CD8-positive, alpha-beta memory T cell (primary cell): Measurements from ENCODE around the gene ACTRT3. TPM values are rescaled to one million over a fixed set of nuclear protein-coding genes. Genes with fewer than 3 reads are reported as not detected.

Experiments
- CTCF ChIA-PET: fragments of 350-600 bp; sonication (Branson Sonifier 250); formaldehyde crosslinking; loops from one replicate; lab custom pipeline; 2021; ENCODE audit warnings: antibody characterized with exemption; lab: Charles Lee
- POLR2A ChIA-PET: fragments of 350-600 bp; sonication (Branson Sonifier 250); formaldehyde crosslinking; loops from one replicate; lab custom pipeline; 2021; ENCODE audit warnings: antibody characterized with exemption; lab: Charles Lee
- DNase-seq, 5 donors: peaks; one replicate each; pipeline versions ENCODE4 v3.0.0 to v3.0.0-alpha.2; 2020 to 2022; ENCODE audit warnings: mixed read lengths in 1 of 5
- H3K27ac ChIP-seq: one replicate; pipeline ENCODE4 v1.7.0; 2013; ENCODE audit warnings: low read depth, mild to moderate bottlenecking, low read length, moderate library complexity
- H3K27me3 ChIP-seq: 2 replicates; pipeline ENCODE4 v1.7.0; 2013; ENCODE audit warnings: low read length, mild to moderate bottlenecking; ENCODE audit not compliant: insufficient read depth, poor library complexity, severe bottlenecking
- H3K36me3 ChIP-seq: 2 replicates; pipeline ENCODE4 v1.7.0; 2013; ENCODE audit warnings: mild to moderate bottlenecking, low read length, moderate library complexity; ENCODE audit not compliant: insufficient read depth
- H3K4me1 ChIP-seq: 2 replicates; pipeline ENCODE4 v1.7.0; 2013; ENCODE audit warnings: mild to moderate bottlenecking, low read length, moderate library complexity; ENCODE audit not compliant: insufficient read depth
- H3K4me3 ChIP-seq: 2 replicates; pipeline ENCODE4 v1.7.0; 2013; ENCODE audit warnings: mild to moderate bottlenecking, low read length
- H3K9me3 ChIP-seq: 2 replicates; pipeline ENCODE4 v1.7.0; 2013; ENCODE audit warnings: mild to moderate bottlenecking, low read length
- H3K27ac Mint-ChIP-seq, 8 donors: one replicate each; pipeline ENCODE4 v1.8.0; 2020 to 2021; ENCODE audit warnings: mixed read lengths in 8 of 8, mild to moderate bottlenecking in 6 of 8, inconsistent platforms in 3 of 8, moderate library complexity in 3 of 8
- H3K27me3 Mint-ChIP-seq, 2 donors: one replicate each; pipeline ENCODE4 v1.8.0; 2020 to 2021; ENCODE audit warnings: mixed read lengths in 2 of 2, mild to moderate bottlenecking in 1 of 2, moderate library complexity in 1 of 2
- H3K36me3 Mint-ChIP-seq, 3 donors: one replicate each; pipeline ENCODE4 v1.8.0; 2020 to 2021; ENCODE audit warnings: mixed read lengths in 3 of 3, inconsistent platforms in 1 of 3, mild to moderate bottlenecking in 1 of 3
- H3K4me1 Mint-ChIP-seq, 3 donors: one replicate each; pipeline ENCODE4 v1.8.0; 2020 to 2021; ENCODE audit warnings: mixed read lengths in 3 of 3, inconsistent platforms in 1 of 3, mild to moderate bottlenecking in 1 of 3
- H3K4me3 Mint-ChIP-seq, 7 donors: one replicate each; pipeline ENCODE4 v1.8.0; 2020 to 2021; ENCODE audit warnings: mixed read lengths in 7 of 7, mild to moderate bottlenecking in 6 of 7, moderate library complexity in 4 of 7, inconsistent platforms in 2 of 7
- H3K9me3 Mint-ChIP-seq, 5 donors: one replicate each; pipeline ENCODE4 v1.8.0; 2020 to 2022; ENCODE audit warnings: mixed read lengths in 5 of 5, mild to moderate bottlenecking in 3 of 5, moderate library complexity in 2 of 5, inconsistent platforms in 1 of 5
- polyA plus RNA-seq: library from polyadenylated mRNA; unstranded; fragments of 300-500 nt; fragmentation: Illumina TruSeq; gene quantifications from one replicate; pipeline ENCODE4 v1.2.3, GENCODE V29; 2021
- total RNA-seq, 2 experiments: library from RNA; stranded (reverse); gene quantifications; one replicate each; pipeline ENCODE4 v1.2.3, GENCODE V29; 2021

The ACTRT3 gene
- 1 to 10 TPM; 2.5 to 2.6 TPM for total RNA-seq
- 0.20 TPM for polyA plus RNA-seq

DNA sequence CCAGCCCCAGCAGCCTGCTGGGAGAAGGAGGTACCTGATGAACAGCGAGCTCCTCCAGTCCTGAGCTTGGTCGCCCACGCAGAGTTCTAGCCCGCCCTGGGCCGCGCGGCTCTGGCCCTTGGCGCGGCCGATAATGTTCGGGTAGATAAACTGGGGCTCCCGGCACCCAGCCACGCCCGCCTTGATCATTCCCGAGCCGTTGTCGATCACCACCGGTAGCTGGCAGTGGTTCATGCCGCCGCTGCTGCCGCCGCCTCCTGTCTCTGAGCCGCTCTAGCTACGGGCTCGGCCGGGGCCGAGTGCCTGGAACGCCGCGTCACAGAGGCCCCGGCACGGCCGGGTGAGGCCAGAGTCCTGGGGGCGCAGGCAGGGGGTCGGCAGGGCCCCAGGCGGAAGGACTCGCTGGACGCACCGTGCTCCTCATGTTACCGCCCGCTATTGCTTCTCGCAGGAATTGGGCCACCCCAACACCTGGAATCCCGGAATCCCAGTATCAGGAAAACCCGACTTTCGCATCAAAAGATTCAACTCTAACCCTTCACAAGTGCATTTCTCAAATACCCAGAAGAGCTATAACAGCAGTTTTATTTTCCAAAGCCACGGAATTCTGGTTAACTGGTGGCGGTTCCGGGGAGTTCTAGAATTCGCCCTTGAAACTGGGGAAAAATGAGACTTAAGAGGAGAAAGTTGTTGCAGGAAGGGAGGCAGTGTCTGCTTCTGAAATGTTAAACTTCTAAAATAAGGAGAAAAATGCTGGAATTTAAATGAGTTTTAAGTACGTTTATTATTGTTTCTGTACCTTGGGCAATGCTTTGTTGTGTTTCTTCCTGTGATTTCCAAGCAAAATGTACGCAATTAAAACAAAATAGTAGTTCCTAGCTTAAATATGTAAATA lies at the start of gene ACTRT3:
Gene ACTRT3, minus strand, starts transcription at position 275 of the 895 bp plus-strand sequence. Its CDS starts 41 bp downstream, at position 234.
- Mint-ChIP-seq H3K36me3 (peaks cover 0 to 34% (median 0%) of the 10 kb centered on the region in 3 donors), H3K9me3 (peaks cover 0 to 13% (median 0%) of the 10 kb centered on the region in 5 donors), H3K27me3 (peaks cover 0 to 13% of the 10 kb centered on the region in 2 donors), H3K4me3 (peak within 1 kb of the TSS; percentile 90 to 94 (median 93)), H3K4me1 (peaks cover 38 to 52% (median 45%) of the 10 kb centered on the region in 3 donors), H3K27ac (peak within 1 kb of the TSS; percentile 76 to 98 (median 88))
- Histone ChIP-seq H3K36me3 (no peaks in the 10 kb centered on the region), H3K9me3 (no peaks in the 10 kb centered on the region), H3K27me3 (no peaks in the 10 kb centered on the region), H3K27ac (peak within 1 kb of the TSS; percentile 0), H3K4me3 (peak within 1 kb of the TSS; percentile 80), H3K4me1 (peaks cover 9% of the 10 kb centered on the region)
- ChIA-PET POLR2A (interaction anchor here (0.6 to 1.3 kb wide), 3 partner anchors 197 to 588 kb away, joined by 3 to 5 read pairs (median 3); partner anchors contain the start of genes SEC62 and SKIL), CTCF (interaction anchor here (0.9 to 1.3 kb wide), 3 partner anchors 9 to 409 kb away, joined by 3 to 4 read pairs (median 4); partner anchors contain the start of genes LRRC34 and LRRIQ4)
- DNase-seq = peak; percentile 44 to 66 (median 49)

DNA sequence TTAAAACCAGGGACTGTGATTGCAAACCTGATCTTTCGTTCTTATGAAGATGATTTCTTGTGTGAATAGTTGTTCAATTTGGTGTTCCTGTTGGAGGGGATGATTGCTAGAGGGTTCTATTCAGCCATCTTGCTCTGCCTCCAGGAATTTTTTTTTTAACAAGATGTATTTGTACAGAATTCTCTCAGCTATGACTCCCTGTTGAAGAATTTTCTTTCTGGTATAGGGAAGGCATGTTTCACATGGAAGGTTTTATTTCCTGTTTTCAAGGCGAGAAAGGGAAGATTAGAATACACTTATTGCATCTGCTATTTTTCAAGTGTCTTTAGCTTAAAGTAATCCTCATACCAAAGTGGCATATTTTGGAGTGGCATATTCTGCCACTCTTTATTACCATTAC lies 49.0 kb upstream of the ACTRT3 start:
- Mint-ChIP-seq H3K27ac (no peak overlapping the region), H3K9me3 (peaks cover 8 to 15% (median 11%) of the 10 kb centered on the region in 5 donors), H3K27me3 (peaks cover 6 to 49% of the 10 kb centered on the region in 2 donors), H3K36me3 (peaks cover 0 to 11% (median 0%) of the 10 kb centered on the region in 3 donors), H3K4me1 (peaks cover 8 to 12% (median 11%) of the 10 kb centered on the region in 3 donors), H3K4me3 (no peak overlapping the region)
- Histone ChIP-seq H3K36me3 (no peaks in the 10 kb centered on the region), H3K27me3 (no peaks in the 10 kb centered on the region), H3K27ac (no peak overlapping the region), H3K4me1 (peaks cover 4% of the 10 kb centered on the region), H3K4me3 (no peak overlapping the region), H3K9me3 (peaks cover 6% of the 10 kb centered on the region)
- DNase-seq = no peak
- ChIA-PET POLR2A (no interaction called here), CTCF (no interaction called here)

DNA sequence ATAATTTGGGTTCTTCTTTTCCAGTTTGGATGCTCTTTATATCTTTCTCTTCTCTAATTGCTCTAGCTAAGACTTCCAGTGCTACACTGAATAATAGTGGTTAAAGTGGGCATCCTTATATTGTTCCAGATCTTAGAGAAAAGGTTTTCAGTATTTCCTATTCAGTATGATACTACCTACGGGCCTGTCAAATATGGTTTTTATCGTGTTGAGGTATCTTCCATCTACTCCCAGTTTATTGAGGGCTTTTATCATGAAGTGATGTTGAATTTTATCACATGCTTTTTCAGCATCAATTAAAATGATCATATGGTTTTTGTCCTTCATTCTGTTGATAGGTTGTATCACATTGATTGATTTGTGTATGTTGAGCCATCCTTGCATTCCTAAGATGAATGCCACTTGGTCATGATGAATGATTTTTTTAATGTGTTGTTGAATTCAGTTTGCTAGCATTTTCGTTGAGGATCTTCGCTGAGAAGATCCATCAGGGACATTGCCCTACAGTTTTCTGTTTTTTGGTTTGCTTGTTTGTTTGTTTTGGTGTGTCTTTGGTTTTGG lies 46.3 kb upstream of the ACTRT3 start:
- Histone ChIP-seq H3K27me3 (no peaks in the 10 kb centered on the region), H3K9me3 (peaks cover 6% of the 10 kb centered on the region), H3K36me3 (no peaks in the 10 kb centered on the region), H3K27ac (no peak overlapping the region), H3K4me3 (no peak overlapping the region), H3K4me1 (peaks cover 17% of the 10 kb centered on the region)
- Mint-ChIP-seq H3K27me3 (peaks cover 1 to 26% of the 10 kb centered on the region in 2 donors), H3K27ac (no peak overlapping the region), H3K4me1 (peaks cover 19 to 29% (median 26%) of the 10 kb centered on the region in 3 donors), H3K4me3 (no peak overlapping the region), H3K36me3 (peaks cover 0 to 11% (median 2%) of the 10 kb centered on the region in 3 donors), H3K9me3 (peaks cover 8 to 15% (median 11%) of the 10 kb centered on the region in 5 donors)
- POLR2A ChIA-PET = no interaction called here
- CTCF ChIA-PET = no interaction called here
- no peak for DNase-seq

DNA sequence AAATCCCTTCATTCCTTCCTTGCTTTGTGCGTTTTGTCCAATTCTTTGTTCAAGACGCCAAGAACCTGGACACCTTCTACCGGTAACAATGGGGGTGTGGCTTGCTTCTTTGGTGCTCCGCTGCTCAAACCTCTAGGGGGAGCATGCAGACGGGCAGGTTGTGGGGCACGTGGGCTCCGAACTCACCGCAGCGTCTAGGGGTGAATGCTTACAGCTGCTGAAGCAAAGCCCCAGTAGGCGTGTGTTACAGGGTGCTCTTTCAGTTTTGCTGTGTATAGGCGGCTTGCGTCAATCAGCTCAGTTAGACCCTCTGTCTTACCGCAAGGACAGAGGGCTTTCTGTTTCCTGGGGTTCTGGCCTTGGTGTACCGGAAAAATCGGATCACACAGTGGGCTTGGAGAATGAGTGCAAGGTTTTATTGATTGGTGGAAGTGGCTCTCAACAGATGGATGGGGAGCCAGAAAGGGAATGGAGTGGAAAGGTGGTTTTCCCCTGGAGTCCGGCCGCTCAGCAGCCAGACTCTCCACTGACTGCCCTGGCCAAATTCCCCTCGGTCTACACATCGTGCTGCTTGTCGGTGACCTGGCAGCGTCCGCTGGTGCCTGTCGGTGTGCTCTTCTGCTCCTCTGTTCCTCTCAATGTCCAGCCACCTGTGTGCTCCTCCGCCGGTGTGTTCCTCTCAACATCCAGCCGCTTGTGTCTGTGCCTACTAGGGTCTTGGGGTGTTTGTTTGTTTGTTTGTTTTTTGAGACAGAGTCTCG lies 44.6 kb upstream of the ACTRT3 start:
- Histone ChIP-seq H3K4me3 (peak overlapping the region; percentile 69), H3K9me3 (peaks cover 6% of the 10 kb centered on the region), H3K27me3 (no peaks in the 10 kb centered on the region), H3K27ac (no peak overlapping the region), H3K36me3 (no peaks in the 10 kb centered on the region), H3K4me1 (peaks cover 17% of the 10 kb centered on the region)
- ChIA-PET POLR2A (interaction anchor here (1.1 kb wide), 1 partner anchor 153 kb away, joined by 3 read pairs; the partner anchor contains the start of gene SEC62), CTCF (interaction anchor here (0.6 to 1.5 kb wide), 2 partner anchors 14 to 572 kb away, joined by 3 read pairs; no protein-coding TSS in a partner anchor)
- H3K27me3 Mint-ChIP-seq = peaks cover 1 to 14% of the 10 kb centered on the region in 2 donors
- H3K4me1 Mint-ChIP-seq = peaks cover 19 to 29% (median 26%) of the 10 kb centered on the region in 3 donors
- peak overlapping the region; percentile 33 to 83 (median 74) for H3K27ac Mint-ChIP-seq
- peaks cover 0 to 11% (median 2%) of the 10 kb centered on the region in 3 donors for H3K36me3 Mint-ChIP-seq
- peaks cover 8 to 15% (median 11%) of the 10 kb centered on the region in 5 donors for H3K9me3 Mint-ChIP-seq
- peak overlapping the region; percentile 79 to 91 (median 87) for H3K4me3 Mint-ChIP-seq
- DNase-seq = peak; percentile 57 to 86 (median 77)

GRCh38 chr3:169813278-169813677 lies 43.9 kb upstream of the ACTRT3 start:
- DNase-seq = no peak
- peak overlapping the region; percentile 30 to 93 (median 79) for H3K27ac Mint-ChIP-seq
- H3K27ac ChIP-seq = no peak overlapping the region
- no peaks in the 10 kb centered on the region for H3K36me3 ChIP-seq
- peaks cover 19 to 29% (median 26%) of the 10 kb centered on the region in 3 donors for H3K4me1 Mint-ChIP-seq
- POLR2A ChIA-PET = interaction anchor here (1.1 kb wide), 1 partner anchor 154 kb away, joined by 3 read pairs; the partner anchor contains the start of gene SEC62
- H3K9me3 ChIP-seq = peaks cover 6% of the 10 kb centered on the region
- peak overlapping the region; percentile 79 to 91 (median 87) for H3K4me3 Mint-ChIP-seq
- peaks cover 8 to 15% (median 11%) of the 10 kb centered on the region in 5 donors for H3K9me3 Mint-ChIP-seq
- H3K27me3 Mint-ChIP-seq = peaks cover 1 to 10% of the 10 kb centered on the region in 2 donors
- H3K36me3 Mint-ChIP-seq = peaks cover under 1 to 11% (median 2%) of the 10 kb centered on the region in 3 donors
- peak overlapping the region; percentile 69 for H3K4me3 ChIP-seq
- no peaks in the 10 kb centered on the region for H3K27me3 ChIP-seq
- CTCF ChIA-PET = interaction anchor here (0.9 to 1.5 kb wide), 3 partner anchors 9 to 44 kb away, joined by 3 to 4 read pairs (median 3); partner anchors contain the start of gene ACTRT3
- peaks cover 17% of the 10 kb centered on the region for H3K4me1 ChIP-seq

DNA sequence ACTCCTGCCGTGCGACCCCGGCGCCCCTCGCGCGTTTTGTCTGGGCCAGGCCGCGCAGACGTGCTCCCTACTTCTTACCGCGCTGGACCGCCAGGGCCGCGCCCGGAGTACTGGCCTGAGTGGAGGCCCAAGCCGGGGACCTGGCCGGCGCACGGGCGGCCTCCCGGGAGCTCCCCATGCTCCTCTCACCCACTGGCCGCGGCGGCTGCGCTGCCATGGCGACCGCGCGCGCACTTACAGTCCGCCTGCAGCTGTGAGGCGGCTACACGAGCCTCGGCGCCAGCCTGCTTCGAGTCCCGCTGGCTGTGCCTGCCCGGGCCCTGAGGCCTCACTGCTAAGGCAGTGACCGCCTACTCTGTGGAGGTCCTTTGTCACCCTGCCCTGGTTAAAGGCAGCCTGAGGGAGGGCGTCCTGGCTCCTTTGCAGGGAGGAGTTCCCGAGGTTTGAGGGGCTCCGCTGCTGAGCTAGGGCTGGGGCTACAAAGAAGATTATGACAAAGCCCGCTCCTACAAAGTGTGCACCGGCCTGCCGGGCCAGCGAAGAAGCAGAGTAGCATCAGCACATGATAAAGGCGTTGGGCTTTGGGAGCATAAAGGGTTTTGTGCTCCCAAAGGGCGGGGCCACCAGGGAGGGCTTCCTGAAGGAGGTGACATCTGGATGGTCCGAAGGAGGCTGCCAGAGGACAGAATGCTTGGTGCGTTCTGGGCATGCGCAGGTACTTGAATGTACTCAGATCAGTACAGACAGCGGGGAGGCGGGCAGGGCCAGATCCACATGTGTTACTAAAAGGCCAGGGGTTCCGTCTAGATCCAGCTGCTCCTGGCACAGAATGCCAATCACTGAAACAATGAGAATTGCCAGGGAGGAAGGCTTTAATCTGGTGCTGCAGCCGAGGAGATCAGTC lies 43.2 kb upstream of the ACTRT3 start, which contains the start of the genes LRRC34 and LRRIQ4:
Gene LRRC34, minus strand, starts transcription at position 573 of the 904 bp plus-strand sequence. Its CDS starts 356 bp downstream, at position 217.
Gene LRRIQ4, plus strand, starts transcription at position 539 of the 904 bp plus-strand sequence. CDS start 9,052 bp downstream, outside the sequence.
- H3K36me3 ChIP-seq = no peaks in the 10 kb centered on the region
- H3K4me1 ChIP-seq = peaks cover 17% of the 10 kb centered on the region
- Mint-ChIP-seq H3K27me3 (peaks cover 1 to 4% of the 10 kb centered on the region in 2 donors), H3K4me1 (peaks cover 19 to 29% (median 26%) of the 10 kb centered on the region in 3 donors), H3K36me3 (peaks cover 2 to 11% (median 2%) of the 10 kb centered on the region in 3 donors), H3K9me3 (peaks cover 8 to 15% (median 11%) of the 10 kb centered on the region in 5 donors), H3K27ac (peak within 1 kb of the TSS; percentile 33 to 93 (median 79)), H3K4me3 (peak within 1 kb of the TSS; percentile 79 to 91 (median 87))
- ChIA-PET CTCF (interaction anchor here (0.9 to 1.5 kb wide), 5 partner anchors 10 to 43 kb away, joined by 3 to 5 read pairs (median 4); partner anchors contain the start of genes ACTRT3 and MYNN), POLR2A (no interaction called here)
- DNase-seq = peak; percentile 51 to 77 (median 53)
- no peak within 1 kb of the TSS for H3K27ac ChIP-seq
- peak within 1 kb of the TSS; percentile 69 for H3K4me3 ChIP-seq
- H3K9me3 ChIP-seq = peaks cover 6% of the 10 kb centered on the region
- H3K27me3 ChIP-seq = no peaks in the 10 kb centered on the region
